GM21717 (cell line): ENCODE data around the gene NDUFV2.
"Not testable (repeated sequence)": the region's sequence is repeated elsewhere in the genome, so short reads cannot be mapped to it uniquely, and the experiment has no call there.

ENCODE experiments used
- ATAC-seq: cut with Tn5 transposase; IDR thresholded peaks from one replicate; pipeline ENCODE4 v1.9.1; 2021; ENCODE audit warnings: mild to moderate bottlenecking, moderate library complexity; ENCODE audit not compliant: unreplicated experiment

The NDUFV2 gene

DNA sequence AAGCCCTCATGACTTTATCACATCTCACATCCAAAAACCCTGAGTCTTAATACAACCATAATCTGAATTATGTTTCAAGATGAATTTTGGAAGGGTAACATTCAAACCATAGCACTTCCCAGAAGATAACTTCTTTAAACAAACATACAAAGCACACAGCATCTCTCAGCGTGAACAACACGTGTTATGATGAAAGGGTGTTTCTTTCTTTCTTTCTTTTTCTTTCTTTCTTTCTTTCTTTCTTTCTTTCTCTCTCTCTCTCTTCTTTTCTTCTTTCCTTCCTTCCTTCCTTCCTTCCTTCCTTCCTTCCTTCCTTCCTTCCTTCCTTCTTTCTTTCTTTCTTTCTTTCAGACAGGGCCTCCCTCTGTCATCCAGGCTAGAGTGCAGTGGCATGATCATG, 13.8 kb upstream of the NDUFV2 start:
- not testable (repeated sequence) for ATAC-seq

DNA sequence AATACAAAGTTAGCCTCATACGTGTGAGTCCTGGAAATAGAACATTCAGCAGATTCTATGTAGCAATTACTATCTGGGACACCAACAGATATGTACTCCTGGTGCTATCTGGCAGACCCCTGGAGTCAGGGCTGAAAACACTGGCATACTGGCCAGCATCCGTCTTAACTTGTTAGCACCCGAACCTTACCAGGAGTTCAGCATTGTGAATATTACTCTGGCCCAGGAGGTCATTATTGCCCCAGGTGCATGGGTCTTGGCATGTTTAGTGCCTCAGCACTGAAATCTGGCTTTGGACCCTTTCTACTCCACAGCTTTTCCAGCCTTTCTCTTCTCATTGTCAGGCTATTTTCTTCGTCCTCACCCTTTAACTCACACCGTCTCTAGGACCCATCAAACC, 11.9 kb upstream of the NDUFV2 start:
- ATAC-seq = no peak

DNA sequence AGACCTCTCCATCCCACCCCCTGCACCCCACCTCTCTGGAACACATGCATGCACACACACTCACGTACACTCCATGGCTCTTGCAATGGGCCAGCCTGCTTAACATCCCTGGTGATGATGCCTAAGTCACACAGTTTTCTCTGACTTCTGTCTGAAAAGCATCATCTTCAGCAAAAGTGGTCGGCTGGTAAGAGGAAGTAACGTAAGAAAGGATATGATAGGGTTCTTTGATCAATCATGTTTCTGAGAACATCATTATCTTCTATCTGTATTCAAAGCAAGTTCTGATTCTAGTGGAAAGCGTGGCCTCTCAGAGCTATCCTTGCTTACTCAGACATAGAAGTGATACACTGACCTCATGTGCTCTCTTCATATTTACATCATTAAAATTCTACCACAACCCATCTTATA, 11.4 kb upstream of the NDUFV2 start:
- ATAC-seq = no peak

DNA sequence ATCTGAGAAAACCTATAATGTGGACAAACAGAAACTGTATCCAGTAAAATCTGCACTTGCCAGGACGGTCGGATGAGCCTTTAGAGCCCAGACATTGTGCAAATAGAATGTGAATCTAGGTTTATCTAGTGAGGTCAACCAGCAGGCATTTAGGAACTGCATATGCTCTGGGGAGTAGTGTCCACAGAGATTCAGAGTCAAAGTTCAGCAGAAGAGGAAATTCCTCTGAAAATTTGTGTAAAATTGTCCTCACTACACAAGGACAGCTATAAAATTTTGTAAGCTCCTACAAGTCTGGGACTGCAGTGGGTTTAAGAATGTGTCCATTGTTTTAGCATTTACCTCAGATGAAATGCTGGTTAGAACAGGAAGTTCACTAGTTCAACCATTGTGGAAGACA, 9.8 kb upstream of the NDUFV2 start:
- ATAC-seq = no peak

DNA sequence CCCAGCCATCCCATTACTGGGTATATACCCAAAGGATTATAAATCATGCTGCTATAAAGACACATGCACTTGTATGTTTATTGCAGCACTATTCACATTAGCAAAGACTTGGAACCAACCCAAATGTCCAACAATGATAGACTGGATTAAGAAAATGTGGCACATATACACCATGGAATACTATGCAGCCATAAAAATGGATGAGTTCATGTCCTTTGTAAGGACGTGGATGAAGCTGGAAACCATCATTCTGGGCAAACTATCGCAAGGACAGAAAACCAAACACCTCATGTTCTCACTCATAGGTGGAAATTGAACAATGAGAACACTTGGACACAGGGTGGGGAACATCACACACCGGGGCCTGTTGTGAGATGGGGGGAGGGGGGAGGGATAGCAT, 9.4 kb upstream of the NDUFV2 start:
- ATAC-seq = not testable (repeated sequence)

DNA sequence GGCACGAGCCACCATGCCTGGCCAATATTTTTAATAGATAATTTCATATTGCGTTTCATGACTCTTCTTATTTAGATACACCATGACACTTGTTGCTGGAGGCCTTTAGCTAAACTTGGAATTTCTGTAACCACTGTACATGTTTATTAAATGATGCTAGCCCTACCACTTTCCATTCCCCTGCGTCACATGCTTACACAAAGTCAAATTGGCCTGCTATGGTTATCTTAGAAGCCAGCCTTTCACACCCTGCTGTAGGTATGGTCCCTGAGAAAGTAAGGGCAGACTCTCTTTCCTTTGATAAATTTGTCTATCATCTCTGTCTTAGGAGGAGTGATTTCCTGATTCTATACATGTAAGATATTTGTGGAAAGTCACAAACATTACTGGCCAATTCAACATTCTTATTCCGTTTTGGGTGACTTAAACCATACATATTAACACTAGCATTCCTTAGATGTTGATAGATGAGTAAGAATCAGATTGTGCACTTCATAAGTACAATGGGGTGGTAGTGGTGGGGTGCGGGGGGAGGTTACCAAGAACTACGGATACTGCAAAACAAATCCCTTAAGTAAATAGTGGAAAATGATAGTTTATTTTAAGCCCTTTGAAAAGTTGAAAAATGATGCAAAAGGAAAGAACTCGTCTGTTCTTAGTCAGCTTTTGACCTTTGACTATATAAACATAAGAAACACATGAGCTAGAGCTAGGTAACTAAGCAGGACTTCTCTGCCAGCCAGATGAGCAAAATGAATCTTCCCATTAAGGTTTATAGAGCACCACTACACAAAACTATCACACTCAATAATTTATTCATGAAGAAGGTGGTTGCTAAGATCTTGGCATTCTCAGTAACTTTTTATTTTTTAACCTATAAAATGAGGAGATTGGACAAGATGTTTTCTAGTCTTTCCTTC, 7.9 kb upstream of the NDUFV2 start:
- ATAC-seq = no peak

DNA sequence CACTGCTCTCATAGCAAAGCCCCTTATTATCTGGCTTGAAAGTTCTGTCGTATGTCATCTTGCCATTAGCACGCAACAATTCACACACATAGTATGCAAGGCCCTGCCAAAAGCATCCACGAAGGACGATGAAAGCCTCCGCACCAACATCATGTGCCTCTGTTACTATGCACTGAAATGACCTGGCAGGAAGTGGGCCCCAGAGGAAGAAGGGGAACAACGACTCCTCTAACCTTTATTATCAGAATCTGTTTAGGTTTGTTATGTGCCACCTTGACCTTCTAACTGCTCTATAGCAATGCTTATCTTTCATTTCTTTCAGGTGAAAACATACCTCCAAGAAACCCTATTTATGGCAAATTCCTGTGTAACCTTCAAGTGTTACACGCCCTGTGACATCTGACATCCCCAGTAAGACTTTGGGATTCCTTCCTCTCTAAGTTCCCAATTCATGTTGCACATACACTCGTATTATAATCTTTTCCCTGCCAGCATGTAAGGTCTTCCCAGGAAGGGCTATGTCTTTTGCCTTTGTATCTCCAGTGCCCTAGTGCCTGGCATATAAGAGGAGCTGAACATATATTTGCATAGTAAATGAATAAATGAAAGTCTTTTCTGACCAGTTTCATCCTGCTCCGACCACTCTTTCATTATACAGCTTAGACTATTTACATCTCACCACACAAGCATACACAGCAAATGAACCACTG, 7.0 kb upstream of the NDUFV2 start:
- peak; percentile 79 for ATAC-seq

DNA sequence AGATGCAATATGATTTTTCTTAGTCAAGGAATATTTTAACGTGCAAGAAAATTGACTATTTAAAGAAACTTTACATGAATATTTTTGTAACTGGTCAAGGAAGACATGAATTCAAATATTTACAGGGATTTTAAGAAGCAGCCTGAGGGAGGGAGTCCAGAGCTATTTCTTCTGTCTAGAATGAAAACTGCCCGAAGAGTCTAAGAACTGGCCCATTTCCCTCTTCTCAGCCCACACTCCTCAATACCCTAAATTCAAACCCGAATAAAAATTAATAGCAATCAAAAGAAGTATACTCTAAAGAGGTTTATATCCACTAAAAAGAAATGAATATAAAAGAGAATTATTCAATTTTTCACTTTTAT, 6.5 kb upstream of the NDUFV2 start:
- peak; percentile 12 for ATAC-seq

DNA sequence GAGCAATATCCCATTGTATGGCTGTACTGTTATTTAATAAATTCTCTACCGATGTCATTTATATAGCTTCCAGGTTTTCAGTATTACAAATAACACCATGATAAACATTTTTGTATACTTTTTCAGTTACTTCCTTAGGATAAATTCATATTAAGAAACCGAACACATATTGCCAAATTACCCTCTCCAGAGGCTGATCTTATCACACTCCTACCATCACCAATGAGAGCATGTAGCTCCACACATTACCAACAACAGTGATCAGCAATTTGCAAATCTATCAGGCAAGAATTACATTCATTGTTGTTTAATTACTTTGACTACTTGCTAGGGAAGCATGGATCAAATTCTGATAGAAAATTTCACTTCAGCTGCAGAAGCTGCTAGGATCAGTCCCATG, 5.8 kb upstream of the NDUFV2 start:
- no peak for ATAC-seq

DNA sequence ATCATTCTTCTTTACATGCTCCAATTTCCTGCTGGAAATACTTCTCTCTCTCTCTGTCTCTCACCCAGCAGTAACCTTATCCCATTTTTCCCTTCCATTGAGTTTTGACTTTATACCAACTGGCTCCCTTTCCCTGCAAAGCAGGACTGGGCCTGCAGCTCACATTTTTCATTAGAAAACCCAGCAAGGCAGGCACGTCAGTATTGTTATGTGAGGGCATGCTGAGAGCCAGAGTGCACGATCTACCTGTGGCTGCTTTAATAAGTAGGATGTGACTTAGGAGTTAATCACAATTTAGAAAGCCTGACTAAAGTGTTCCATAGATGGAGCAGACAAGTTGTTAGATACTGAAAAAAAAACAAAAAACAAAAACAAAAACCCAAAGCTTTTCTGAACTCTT, 5.2 kb upstream of the NDUFV2 start:
- no peak for ATAC-seq

DNA sequence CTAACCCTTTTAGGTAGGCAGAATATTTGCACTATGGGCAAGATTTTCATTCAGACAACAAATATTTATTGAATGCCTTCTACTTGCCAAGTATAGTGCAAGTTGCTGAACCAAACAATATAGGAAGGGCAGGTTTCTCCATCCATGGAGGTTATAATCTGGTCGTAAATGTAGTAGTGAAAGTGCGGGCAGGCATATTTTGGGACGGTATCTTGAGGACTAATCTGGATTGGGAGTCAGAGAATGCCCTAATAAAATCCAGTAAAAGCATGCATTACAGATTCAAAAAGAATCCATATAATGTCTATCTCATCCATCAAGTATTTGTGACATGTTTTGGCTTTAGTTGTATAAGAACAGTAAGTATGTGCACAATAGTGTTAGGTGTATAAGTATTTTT, 1.7 kb upstream of the NDUFV2 start:
- ATAC-seq = no peak

DNA sequence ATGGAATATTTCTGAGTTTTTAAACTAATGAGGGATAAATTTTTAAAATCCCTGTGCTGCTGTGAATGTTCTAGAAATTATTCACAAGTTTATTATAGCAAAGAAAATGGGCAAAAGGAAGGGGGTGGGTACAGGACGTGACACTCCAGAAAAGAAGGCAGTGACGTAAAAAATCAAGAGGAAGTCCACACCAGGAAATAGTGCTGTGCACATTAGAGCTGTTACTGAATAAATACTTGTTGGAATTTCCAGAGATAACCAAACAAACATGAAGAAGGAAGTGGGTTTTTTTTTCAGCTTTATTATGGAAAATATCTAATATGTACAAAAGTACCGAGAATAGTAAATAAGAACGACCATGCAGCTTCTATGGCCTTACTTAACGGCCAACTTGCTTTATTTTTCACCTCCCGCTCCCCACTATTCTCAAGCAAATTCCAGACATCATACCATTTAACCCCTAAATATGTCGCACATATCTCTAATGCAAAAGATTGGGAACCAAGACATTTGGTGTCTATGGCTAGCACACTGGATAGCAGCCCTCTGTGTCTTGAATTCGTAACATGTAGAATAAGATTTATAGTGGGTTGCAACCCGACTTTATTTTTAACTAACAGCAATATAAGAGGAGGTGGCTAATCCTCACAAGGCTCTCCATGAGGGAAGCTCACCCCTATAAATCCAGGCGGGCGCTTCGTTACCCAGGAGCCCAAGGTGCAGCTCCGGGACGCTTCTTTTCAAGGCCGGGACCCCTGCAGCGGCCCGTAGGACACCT, 580 bp upstream of the NDUFV2 start:
- peak; percentile 1 for ATAC-seq

DNA sequence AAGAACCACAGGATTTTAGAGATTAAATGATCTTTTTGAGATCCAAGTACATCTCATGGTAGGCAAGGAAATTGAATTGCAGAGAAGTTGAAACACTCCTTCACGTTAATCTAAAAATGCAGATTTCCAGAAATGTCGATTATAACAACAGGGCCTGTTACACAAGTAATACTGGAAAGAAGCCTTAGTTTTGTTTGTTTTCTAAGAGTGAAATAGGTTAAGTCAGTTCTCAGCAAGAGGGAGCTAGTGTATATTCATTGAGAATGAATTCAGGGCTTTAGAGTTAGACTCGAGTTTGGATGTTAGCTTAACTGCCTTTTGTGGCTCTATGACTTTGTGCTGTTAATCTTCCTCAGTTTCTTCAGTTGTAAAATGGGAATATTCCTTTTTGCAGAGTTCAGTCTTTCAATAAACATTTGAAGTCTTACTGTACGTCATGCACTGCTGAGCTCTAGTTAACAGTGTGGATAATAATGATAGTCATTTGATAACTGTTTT, 926 bp downstream of the NDUFV2 start:
- no peak for ATAC-seq

DNA sequence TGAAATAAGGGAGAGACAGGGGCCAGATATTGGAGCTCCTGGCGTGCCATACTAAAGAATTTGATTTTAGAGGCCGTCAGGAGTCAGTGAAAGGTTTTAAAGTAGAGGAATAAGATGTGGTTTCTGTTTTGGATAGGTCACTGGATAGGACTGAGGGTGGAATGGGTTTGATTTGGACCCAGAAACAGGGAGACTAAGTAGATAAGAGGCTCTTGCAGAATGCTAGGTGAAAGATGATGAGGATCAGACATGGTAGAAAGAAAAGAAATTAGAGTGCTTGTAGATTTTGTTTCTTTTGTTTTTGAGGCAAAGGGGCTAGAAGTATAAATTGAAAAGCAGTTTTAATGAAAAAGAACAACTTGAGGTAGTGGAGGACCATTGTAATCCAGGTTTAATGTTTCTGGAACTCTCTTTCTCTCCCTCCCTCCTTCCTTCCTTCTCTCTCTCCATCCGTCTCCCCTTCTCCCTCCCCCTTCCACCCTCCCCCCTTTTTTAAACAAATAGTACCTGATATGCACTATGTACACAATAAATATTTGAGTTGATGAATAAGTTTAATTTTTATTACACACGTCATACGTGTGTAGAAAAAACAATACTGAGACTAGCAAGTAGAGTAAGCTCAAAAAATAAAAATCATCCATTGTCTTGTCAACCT, 1.9 kb downstream of the NDUFV2 start:
- no peak for ATAC-seq

DNA sequence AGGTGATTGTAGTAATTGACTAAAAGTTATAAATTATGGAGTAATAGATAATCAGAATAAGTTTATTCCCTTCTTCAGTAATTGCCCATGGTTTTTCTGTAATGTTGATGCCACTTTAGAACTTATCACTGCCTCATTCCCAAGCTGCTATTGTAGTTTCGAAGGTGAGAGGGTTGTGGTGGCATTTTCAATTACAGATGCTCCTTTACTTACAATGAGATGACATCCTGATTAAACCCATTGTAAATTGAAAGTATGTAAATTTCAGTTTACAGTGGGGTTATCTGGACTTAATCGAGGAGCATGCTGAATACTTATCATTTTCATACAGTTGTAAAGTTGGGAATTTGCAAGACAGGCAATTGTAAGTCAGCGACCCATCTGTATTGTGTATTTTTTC, 2.9 kb downstream of the NDUFV2 start:
- no peak for ATAC-seq

DNA sequence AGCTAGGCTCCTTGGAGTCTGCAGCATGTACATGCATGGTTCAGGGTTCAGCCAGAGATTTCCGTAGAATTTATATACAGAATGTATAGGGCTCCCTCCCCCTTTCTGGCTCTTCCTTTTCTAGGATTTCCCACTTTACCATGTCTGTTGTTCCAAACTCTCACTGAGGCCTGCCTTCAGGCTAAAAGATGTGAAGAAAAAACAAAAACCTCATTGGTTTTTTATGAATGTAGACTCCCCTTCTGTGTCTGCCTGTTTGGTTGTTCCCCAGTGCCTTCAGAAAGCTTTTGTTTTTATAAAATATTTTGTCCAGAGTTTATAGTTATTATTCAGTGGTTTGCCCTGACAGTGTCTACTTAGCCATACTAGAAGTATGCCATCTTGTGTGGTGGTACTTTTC, 3.6 kb downstream of the NDUFV2 start:
- ATAC-seq = no peak

DNA sequence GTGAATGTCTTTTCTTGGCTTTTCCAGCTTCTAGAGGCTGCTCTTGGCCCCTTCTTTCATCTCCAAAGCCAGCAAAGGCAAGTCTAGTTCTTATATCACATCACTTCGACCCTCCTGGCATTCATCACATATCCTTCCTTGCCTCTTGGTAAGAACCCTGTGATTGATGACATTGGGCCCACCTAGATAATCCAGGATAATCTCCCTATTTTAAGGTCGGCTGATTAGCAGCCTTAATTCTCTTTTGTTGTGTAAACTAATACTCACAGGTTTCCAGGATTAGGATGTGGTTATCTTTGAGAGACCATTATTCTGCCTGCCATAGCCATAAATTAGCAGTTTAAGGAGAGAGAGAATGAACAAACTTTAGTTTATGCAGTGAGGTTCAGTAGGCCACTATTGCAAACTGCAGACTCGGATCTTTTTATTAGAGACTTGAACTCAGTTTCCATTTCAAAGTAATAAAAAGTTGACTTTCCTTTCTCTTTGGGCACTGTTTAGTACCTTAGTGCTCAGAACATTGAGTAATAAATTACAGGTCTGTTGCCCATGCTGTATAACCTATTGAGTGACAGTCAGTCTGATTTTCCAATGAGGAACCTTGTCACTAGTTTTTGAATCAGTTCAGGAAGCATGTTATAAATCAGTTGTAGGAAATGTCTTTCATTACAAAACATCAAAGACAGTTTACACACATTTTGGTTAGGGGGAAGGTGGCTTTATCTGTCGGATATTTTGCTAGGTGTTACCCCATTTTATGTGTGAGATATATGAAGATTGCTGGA, 4.5 kb downstream of the NDUFV2 start:
- no peak for ATAC-seq

DNA sequence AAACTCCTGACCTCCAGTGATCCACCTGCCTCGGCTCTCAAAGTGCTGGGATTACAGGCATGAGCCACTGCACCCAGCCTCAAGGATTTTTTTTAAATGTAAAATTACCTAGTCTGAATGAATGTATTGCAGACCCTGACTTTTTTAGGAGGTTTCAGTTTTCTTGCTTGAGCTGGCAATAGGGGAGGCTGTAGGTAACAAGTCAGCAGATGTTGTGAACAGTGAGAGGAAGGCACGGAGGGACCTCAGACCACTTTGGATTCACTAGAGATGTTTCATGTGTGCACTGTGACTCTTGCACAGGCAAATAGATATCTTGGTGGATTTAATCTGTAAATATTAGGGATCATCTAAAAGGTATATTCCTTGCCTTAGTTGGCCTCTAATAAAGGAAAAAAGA, 6.4 kb downstream of the NDUFV2 start:
- ATAC-seq = no peak

DNA sequence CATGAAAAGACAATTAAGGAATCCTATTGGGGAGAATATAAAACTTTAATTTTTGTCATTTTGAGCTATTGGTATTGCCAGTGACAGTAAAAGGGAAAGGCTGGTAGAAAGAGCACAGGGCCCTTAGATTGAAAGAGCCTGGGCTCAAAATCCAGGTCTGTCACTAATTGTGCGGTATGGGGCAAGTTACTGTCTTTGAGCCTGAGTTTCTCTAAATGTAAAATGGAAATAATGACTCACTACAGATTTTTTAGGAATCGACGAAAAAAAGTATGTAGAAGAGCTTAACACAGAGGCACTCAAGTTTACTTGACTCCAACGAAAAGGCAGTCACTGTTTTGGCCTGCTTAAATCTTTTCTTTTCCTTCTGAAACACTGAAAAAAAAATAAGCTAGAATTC, 7.0 kb downstream of the NDUFV2 start:
- ATAC-seq = no peak

DNA sequence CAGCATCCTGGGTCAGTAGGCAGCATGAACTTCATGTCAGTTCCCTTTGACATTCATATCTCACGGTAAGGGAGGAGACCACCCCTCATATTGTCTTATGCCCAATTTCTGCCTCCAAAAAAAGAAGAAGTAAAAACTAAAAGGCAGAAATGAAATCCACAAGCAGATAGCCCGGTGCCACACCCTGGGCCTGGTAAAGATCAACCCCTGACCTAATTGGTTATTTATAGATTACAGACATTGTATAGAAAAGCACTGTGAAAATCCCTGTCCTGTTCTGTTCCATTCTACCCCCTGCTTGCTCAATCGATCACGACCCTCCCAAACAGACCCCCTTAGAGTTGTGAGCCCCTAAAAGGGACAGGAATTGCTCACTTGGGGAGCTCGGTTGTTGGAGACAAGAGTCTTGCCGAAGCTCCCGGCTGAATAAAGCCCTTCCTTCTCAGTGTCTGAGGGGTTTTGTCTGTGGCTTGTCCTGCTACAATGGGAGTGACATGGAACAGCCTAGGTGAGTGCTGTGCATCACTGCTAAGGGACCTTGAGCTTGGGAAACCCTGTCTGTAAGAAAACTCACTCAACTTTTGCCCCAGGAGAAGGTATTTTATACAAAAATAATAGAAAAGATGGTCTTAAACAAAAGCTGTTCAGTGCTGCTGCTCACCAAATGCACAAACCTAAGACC, 11.1 kb downstream of the NDUFV2 start:
- ATAC-seq = no peak
